K562 (cell line): ENCODE measurements around the gene SZT2. TPM values are rescaled to one million over a fixed set of nuclear protein-coding genes. Genes with fewer than 3 reads are reported as not detected.
"Not testable (repeated sequence)": the region's sequence is repeated elsewhere in the genome, so short reads cannot be mapped to it uniquely, and the experiment has no call there.

Experiments used
- ARID1B ChIP-seq: fragments of 450-650 bp; IDR thresholded peaks from 2 replicates; pipeline ENCODE4 v1.6.1; 2016; ENCODE audit warnings: antibody characterized with exemption, mild to moderate bottlenecking, inconsistent platforms
- ATF1 ChIP-seq, 2 experiments: fragments of 450-650 bp in 1 of 2; IDR thresholded peaks; 2 replicates each; pipeline ENCODE4 v1.6.1; 2016; ENCODE audit warnings: missing compliant biosample characterization in 1 of 2, missing genetic modification characterization in 1 of 2
- CEBPB ChIP-seq: fragments of 450-650 bp; IDR thresholded peaks from 2 replicates; pipeline ENCODE4 v1.6.1; 2016; ENCODE audit warnings: missing genetic modification characterization, missing compliant biosample characterization
- CEBPG ChIP-seq, 3 experiments: fragments of 200-800 bp in 1 of 3; sonication (Bioruptor generic) in 1 of 3; sonication (generic) in 1 of 3; formaldehyde crosslinking in 1 of 3; IDR thresholded peaks in 2 of 3; conservative IDR thresholded peaks in 1 of 3; 2 replicates each; pipeline versions ENCODE4 v1.6.1 to v1.8.0; 2016 to 2022; ENCODE audit warnings: missing compliant biosample characterization in 2 of 3, missing genetic modification characterization in 2 of 3, mild to moderate bottlenecking in 1 of 3, missing genetic modification reagents in 1 of 3
- CTBP1 ChIP-seq: fragments of 450-650 bp; IDR thresholded peaks from 2 replicates; pipeline ENCODE4 v1.6.1; 2016; ENCODE audit warnings: borderline replicate concordance
- ESRRA ChIP-seq: fragments of 450-650 bp; IDR thresholded peaks from 2 replicates; pipeline ENCODE4 v1.6.1; 2014; ENCODE audit warnings: low read depth, mild to moderate bottlenecking, moderate library complexity, borderline replicate concordance
- FOSL1 ChIP-seq: fragments of 200-800 bp; sonication (Bioruptor generic); conservative IDR thresholded peaks from 2 replicates; pipeline ENCODE4 v1.6.1; 2016; ENCODE audit warnings: missing genetic modification characterization, missing compliant biosample characterization
- SMARCA4 ChIP-seq: fragments of 450-650 bp; IDR thresholded peaks from 2 replicates; pipeline ENCODE4 v1.6.1; 2016
- SMARCE1 ChIP-seq: fragments of 450-650 bp; IDR thresholded peaks from 2 replicates; pipeline ENCODE4 v1.7.1; 2016; ENCODE audit warnings: mild to moderate bottlenecking
- SOX6 ChIP-seq: fragments of 450-650 bp; IDR thresholded peaks from 2 replicates; pipeline ENCODE4 v1.6.1; 2014; ENCODE audit warnings: mild to moderate bottlenecking
- TEAD1 ChIP-seq, 2 experiments: fragments of 450-650 bp in 1 of 2; sonication (generic) in 1 of 2; formaldehyde crosslinking; IDR thresholded peaks; 2 replicates each; pipeline versions ENCODE4 v1.4.0 to v1.8.0; 2020 to 2022; ENCODE audit warnings: mild to moderate bottlenecking in 2 of 2, missing genetic modification reagents in 1 of 2
- TRIM24 ChIP-seq, 2 experiments: fragments of 450-650 bp; IDR thresholded peaks; 2 replicates each; pipeline ENCODE4 v1.6.1; 2016
- ZEB2 ChIP-seq: fragments of 450-650 bp; IDR thresholded peaks from 2 replicates; pipeline ENCODE4 v1.6.1; 2016
- polyA plus RNA-seq, 8 experiments: library from polyadenylated mRNA; depleted of rRNA in 4 of 8; stranded (reverse) in 5 of 8; unstranded in 3 of 8; fragments of >200 nt; fragmentation: Nextera tagmentation in 2 of 8; fragmentation: Illumina TruSeq in 1 of 8; extraction: Ambion mirVana in 2 of 8; extraction: Trizol in 1 of 8; gene quantifications; 2 replicates each; pipeline versions ENCODE4 v1.2.1 to v1.2.3, GENCODE V29; 2011 to 2014; ENCODE audit warnings: inconsistent platforms in 1 of 8, missing spikeins in 1 of 8
- total RNA-seq, 7 experiments: library from RNA; depleted of rRNA in 6 of 7; stranded (reverse); fragments of >200 nt in 6 of 7; fragmentation: Illumina TruSeq in 2 of 7; extraction: Trizol in 2 of 7; gene quantifications; 2 replicates each; pipeline versions ENCODE4 v1.2.1 to v1.2.3, GENCODE V29; 2011 to 2021; ENCODE audit warnings: low replicate concordance in 1 of 7

Gene SZT2
- total and polyA plus RNA-seq, 9 of the 15 experiments (the other 6 are each of a cell fraction or from before 2014, with no cell fraction given): 0.88 to 31.0 (median 12.8) TPM

GRCh38 chr1:43475611-43476401 is 86.1 kb downstream of the SZT2 start (continued):
- TF ChIP-seq FOSL1 (tag) (peak; percentile 92), SOX6 (peak; percentile 19; the same call in 1 of the 2 replicates), ZEB2 (peak; percentile 88), CEBPG (tag; conservative IDR thresholded peaks at IDR 0.05 in 1 of 2, IDR thresholded peaks at IDR 0.05 in 1 of 2) (peak; percentile 23 to 65; a peak in 2 of 4 replicates), ESRRA (peak; percentile 43; the same call in 1 of the 2 replicates), TEAD1 (CRISPR knock-in tag; IDR thresholded peaks at IDR 0.05) (peak in 1 of 2 experiments; percentile 71; a peak in 1 of 4 replicates), CEBPB (tag) (peak; percentile 49), SMARCA4 (peak; percentile 68; the same call in 1 of the 2 replicates), SMARCE1 (peak; percentile 71; the same call in 1 of the 2 replicates), CTBP1 (peak; percentile 95), ARID1B (peak; percentile 64; the same call in 1 of the 2 replicates), ATF1 (tag; IDR thresholded peaks at IDR 0.05) (peak; percentile 64), TRIM24 (IDR thresholded peaks at IDR 0.05) (peak; percentile 16 to 36; a peak in 1 of 4 replicates)
- not testable (repeated sequence) for TF ChIP-seq CEBPG, ATF1 (CRISPR knock-in tag; IDR thresholded peaks at IDR 0.05)
